ENCODE results near the gene RALGAPA2.

DNA sequence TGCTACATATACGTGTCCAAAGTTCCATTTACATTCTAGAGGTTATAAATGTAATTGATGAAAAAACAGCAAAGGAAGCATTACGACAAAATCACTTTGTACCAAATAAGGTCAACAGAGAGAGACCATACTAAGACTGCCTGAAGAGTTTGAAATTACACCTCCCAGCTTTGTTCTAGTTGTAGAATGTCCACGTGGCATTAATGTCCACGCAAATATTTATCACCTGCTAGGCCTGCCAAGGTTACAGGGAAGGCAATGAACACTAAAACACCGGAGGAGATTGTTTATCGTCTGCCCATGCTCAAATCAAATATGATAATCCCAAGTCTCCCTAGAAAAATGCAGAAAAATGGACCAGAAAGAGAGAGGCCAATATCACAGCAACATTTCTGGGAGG, 6.2 kb downstream of the RALGAPA2 start:
- TF ChIP-seq, protein P1, sequence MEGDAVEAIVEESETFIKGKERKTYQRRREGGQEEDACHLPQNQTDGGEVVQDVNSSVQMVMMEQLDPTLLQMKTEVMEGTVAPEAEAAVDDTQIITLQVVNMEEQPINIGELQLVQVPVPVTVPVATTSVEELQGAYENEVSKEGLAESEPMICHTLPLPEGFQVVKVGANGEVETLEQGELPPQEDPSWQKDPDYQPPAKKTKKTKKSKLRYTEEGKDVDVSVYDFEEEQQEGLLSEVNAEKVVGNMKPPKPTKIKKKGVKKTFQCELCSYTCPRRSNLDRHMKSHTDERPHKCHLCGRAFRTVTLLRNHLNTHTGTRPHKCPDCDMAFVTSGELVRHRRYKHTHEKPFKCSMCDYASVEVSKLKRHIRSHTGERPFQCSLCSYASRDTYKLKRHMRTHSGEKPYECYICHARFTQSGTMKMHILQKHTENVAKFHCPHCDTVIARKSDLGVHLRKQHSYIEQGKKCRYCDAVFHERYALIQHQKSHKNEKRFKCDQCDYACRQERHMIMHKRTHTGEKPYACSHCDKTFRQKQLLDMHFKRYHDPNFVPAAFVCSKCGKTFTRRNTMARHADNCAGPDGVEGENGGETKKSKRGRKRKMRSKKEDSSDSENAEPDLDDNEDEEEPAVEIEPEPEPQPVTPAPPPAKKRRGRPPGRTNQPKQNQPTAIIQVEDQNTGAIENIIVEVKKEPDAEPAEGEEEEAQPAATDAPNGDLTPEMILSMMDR (IDR thresholded peaks at IDR 0.05) = no peak
- TF ChIP-seq ZFX (IDR thresholded peaks at IDR 0.05; ENCODE audit: borderline replicate concordance) = no peak
